SJSA1 (cell line): ENCODE data around the gene PRLHR. TPM values are rescaled to one million over a fixed set of nuclear protein-coding genes. Genes with fewer than 3 reads are reported as not detected.

Experiments used
- DNase-seq, 2 experiments: peaks; one replicate each; pipeline ENCODE4 v3.0.0-alpha.2; 2015 to 2020; ENCODE audit warnings: low spot score in 2 of 2, low read depth in 1 of 2
- H3K27ac ChIP-seq: fragments of 250-450 bp; sonication (Bioruptor Pico); 2 replicates; pipeline ENCODE4 v1.5.1; 2020; ENCODE audit warnings: mild to moderate bottlenecking, moderate library complexity
- H3K27me3 ChIP-seq: fragments of 250-450 bp; sonication (Bioruptor Pico); replicated peaks from 2 replicates; pipeline ENCODE4 v1.5.1; 2020; ENCODE audit warnings: mild to moderate bottlenecking, moderate library complexity
- H3K36me3 ChIP-seq: fragments of 250-450 bp; sonication (Bioruptor Pico); 2 replicates; pipeline ENCODE4 v1.5.1; 2020; ENCODE audit warnings: mild to moderate bottlenecking
- H3K4me1 ChIP-seq: fragments of 250-450 bp; sonication (Bioruptor Pico); replicated peaks from 2 replicates; pipeline ENCODE4 v1.6.1; 2021; ENCODE audit warnings: mild to moderate bottlenecking
- H3K4me3 ChIP-seq: fragments of 250-450 bp; sonication (Bioruptor Pico); 2 replicates; pipeline ENCODE4 v1.5.1; 2020; ENCODE audit warnings: mild to moderate bottlenecking
- H3K9me3 ChIP-seq: fragments of 250-450 bp; sonication (Bioruptor Pico); replicated peaks from 2 replicates; pipeline ENCODE4 v1.5.1; 2020; ENCODE audit warnings: mild to moderate bottlenecking
- total RNA-seq: library from RNA; depleted of rRNA; stranded (reverse); fragments of >200 nt; shearing (Covaris generic); gene quantifications from 2 replicates; pipeline ENCODE4 v1.2.3, GENCODE V29; 2014

The PRLHR gene
- total RNA-seq, 1 experiment from 2014 or later: not detected

DNA sequence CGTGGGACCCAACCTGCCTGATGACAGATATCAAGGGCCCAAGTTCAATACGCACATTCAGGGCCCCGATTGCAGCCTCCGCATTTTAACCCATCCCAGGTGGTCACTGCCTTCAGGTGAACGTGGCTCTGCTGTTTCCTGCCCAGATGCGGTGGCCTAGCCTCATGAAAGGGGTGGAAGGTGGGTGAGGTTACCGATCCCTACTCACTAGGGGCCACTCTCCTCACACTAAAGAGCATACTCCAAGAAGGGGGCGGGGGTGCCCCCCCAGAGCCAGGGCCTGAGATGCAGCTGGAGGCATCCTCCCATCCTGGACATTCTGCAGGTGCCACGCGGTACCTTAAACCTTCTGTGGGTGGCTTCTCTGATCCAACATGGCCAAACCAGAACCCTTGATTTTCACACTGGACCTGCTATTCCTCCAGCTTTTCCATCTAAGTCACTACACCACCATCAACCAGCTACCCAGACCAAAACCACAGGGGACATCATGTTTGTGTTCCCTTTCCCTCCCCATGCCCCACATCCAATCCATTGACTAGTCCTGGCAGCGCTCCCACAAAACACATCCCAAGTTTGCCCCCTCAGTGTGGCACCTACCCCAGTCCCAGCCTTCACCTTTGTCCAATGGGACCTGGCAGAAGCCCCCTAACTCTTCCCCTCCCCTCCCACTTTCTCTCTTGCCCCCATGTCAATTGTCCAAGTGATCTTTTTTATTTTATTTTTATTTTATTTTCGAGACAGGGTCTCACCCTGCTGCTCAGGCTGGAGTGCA lies 30.0 kb downstream of the PRLHR start:
- 0 out of 2 replicates have a peak, but pooled peaks cover 2% of the 10 kb centered on the region for H3K27me3 ChIP-seq
- H3K4me3 ChIP-seq: no peak overlapping the region

GRCh38 chr10:118564652-118565051 lies 30.8 kb downstream of the PRLHR start:
- DNase-seq: no peak

More for the DNA sequence above, 30.0 kb downstream of the PRLHR start:
- Histone ChIP-seq H3K4me1 (no peaks in the 10 kb centered on the region), H3K9me3 (no peaks in the 10 kb centered on the region), H3K36me3 (no peaks in the 10 kb centered on the region), H3K27ac (no peak overlapping the region)
- DNase-seq: no peak

DNA sequence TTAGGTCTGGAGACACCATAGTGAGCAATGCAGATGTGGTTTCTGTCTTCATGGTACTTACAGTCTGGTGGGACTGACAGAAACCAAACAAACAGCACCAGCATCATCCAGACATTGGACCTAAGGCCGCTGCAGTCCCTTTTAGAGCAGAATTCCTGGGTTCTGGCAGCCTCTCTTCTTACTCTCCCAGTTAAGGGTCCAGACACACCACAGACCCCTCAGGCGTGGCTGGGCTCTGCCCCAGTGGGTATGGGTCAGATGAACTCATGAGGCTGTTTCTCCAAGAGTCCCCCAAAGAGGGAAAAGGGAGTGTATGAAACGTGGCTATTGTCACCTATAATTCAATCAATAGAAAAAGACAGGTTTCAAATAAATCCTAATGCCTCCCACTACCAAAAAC lies 31.3 kb downstream of the PRLHR start:
- Histone ChIP-seq H3K4me1 (no peaks in the 10 kb centered on the region), H3K9me3 (no peaks in the 10 kb centered on the region), H3K4me3 (no peak overlapping the region), H3K27me3 (peaks cover 2% of the 10 kb centered on the region; the same call in 1 of the 2 replicates), H3K27ac (no peak overlapping the region), H3K36me3 (no peaks in the 10 kb centered on the region)
- no peak for DNase-seq

More at GRCh38 chr10:118564652-118565051, 30.8 kb downstream of the PRLHR start:
- no peaks in the 10 kb centered on the region for H3K4me1 ChIP-seq
- peaks cover 2% of the 10 kb centered on the region; the same call in 1 of the 2 replicates for H3K27me3 ChIP-seq
- H3K36me3 ChIP-seq: no peaks in the 10 kb centered on the region
- no peak overlapping the region for H3K27ac ChIP-seq
- H3K4me3 ChIP-seq: no peak overlapping the region
- no peaks in the 10 kb centered on the region for H3K9me3 ChIP-seq

- no peak for DNase-seq
- no peak overlapping the region for H3K4me3 ChIP-seq
- H3K9me3 ChIP-seq: no peaks in the 10 kb centered on the region
- no peaks in the 10 kb centered on the region for H3K36me3 ChIP-seq
- no peaks in the 10 kb centered on the region for H3K4me1 ChIP-seq
- peaks cover 2% of the 10 kb centered on the region; the same call in 1 of the 2 replicates for H3K27me3 ChIP-seq
- H3K27ac ChIP-seq: no peak overlapping the region
Measured at GRCh38 chr10:118563373-118563890, 32.0 kb downstream of the PRLHR start.

DNA sequence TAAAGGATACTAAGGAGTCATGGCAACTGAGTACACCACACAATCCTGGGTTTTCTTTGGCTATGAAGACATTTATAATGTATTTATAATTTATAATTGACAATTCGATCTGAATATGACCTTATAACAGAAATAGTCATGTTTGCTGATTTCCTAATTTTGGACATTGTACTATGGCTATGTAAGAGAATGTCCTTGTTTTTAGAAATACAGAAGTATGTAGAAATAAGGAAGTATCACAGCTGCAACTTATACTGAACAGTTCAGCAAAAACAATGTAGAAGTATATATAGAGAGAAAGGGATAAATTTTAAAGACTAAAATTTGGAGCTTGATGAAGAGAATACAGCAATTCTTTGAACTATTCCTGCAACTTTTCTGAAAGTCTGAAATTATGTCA lies 32.6 kb downstream of the PRLHR start:
- DNase-seq: no peak
- no peak overlapping the region for H3K4me3 ChIP-seq
- H3K27me3 ChIP-seq: peaks cover 2% of the 10 kb centered on the region; the same call in 1 of the 2 replicates
- H3K9me3 ChIP-seq: no peaks in the 10 kb centered on the region
- no peak overlapping the region for H3K27ac ChIP-seq
- H3K4me1 ChIP-seq: no peaks in the 10 kb centered on the region
- H3K36me3 ChIP-seq: no peaks in the 10 kb centered on the region

GRCh38 chr10:118557946-118558345 lies 37.5 kb downstream of the PRLHR start:
- no peak for DNase-seq
- no peaks in the 10 kb centered on the region for H3K9me3 ChIP-seq
- peaks cover 7% of the 10 kb centered on the region; the same call in 1 of the 2 replicates for H3K27me3 ChIP-seq
- H3K4me3 ChIP-seq: no peak overlapping the region
- H3K36me3 ChIP-seq: no peaks in the 10 kb centered on the region
- H3K27ac ChIP-seq: no peak overlapping the region
- no peaks in the 10 kb centered on the region for H3K4me1 ChIP-seq

DNA sequence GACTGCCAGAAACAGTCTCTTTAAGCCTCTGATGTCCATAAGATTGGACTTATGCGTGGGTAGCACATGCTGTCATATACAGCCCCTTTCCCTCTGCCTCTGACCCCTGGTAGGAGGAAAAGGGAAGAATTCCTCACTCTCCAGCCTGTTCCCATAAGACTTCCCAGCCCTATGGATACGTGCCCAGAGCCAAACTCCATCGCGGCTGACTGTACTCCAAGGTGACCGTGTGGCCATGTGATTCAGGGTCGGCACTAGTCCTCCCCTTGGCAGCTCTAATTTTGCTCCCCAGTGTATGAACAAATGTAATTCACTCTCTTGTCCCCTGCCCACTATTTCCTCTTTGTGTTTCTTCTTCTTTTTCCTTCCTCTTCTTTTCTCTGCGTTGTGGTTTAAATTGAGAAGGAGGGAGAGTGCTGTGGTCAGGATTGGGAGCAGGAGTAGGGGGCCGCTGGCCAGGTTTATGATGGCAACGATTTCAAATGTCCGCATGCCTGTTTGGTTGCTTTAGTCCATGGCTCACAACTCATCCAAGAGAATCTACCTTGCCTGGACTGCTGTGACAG lies 43.8 kb downstream of the PRLHR start:
- peaks cover 8% of the 10 kb centered on the region; the same call in 1 of the 2 replicates for H3K27me3 ChIP-seq
- no peak overlapping the region for H3K4me3 ChIP-seq
- no peaks in the 10 kb centered on the region for H3K4me1 ChIP-seq
- H3K9me3 ChIP-seq: no peaks in the 10 kb centered on the region
- H3K36me3 ChIP-seq: no peaks in the 10 kb centered on the region
- no peak for DNase-seq
- H3K27ac ChIP-seq: no peak overlapping the region

- Histone ChIP-seq H3K4me1 (no peaks in the 10 kb centered on the region), H3K4me3 (no peak overlapping the region), H3K27me3 (peaks cover 8% of the 10 kb centered on the region), H3K36me3 (no peaks in the 10 kb centered on the region), H3K27ac (no peak overlapping the region), H3K9me3 (no peaks in the 10 kb centered on the region)
- DNase-seq: no peak
Measured at GRCh38 chr10:118547282-118547681, 48.2 kb downstream of the PRLHR start.

- peaks cover 8% of the 10 kb centered on the region for H3K27me3 ChIP-seq
- no peaks in the 10 kb centered on the region for H3K4me1 ChIP-seq
- DNase-seq: no peak
- no peaks in the 10 kb centered on the region for H3K9me3 ChIP-seq
- H3K27ac ChIP-seq: no peak overlapping the region
- H3K36me3 ChIP-seq: no peaks in the 10 kb centered on the region
- no peak overlapping the region for H3K4me3 ChIP-seq
Measured at GRCh38 chr10:118546479-118546878, 49.0 kb downstream of the PRLHR start.

DNA sequence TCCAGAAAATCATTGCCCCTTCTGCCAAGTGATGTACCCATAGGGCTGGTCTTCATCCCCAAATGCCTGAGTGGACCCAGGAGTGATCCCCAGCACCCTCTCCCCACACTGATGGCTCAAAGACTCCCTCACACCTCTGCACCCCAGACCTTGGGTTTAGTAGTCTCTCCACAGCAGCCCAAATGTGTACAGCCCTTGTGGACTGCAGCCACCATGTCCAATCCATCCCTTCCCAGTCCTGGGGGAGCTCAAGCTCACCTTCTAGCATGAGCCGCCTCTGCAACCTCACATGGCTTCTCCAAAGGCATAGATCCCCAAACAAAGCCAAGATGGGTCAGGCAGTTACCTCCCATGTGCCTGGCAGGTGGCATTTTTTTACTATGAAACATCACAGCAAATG lies 50.1 kb downstream of the PRLHR start:
- H3K4me3 ChIP-seq: no peak overlapping the region
- no peaks in the 10 kb centered on the region for H3K9me3 ChIP-seq
- H3K36me3 ChIP-seq: no peaks in the 10 kb centered on the region
- no peak for DNase-seq
- H3K4me1 ChIP-seq: no peaks in the 10 kb centered on the region
- H3K27me3 ChIP-seq: peaks cover 10% of the 10 kb centered on the region
- no peak overlapping the region for H3K27ac ChIP-seq

DNA sequence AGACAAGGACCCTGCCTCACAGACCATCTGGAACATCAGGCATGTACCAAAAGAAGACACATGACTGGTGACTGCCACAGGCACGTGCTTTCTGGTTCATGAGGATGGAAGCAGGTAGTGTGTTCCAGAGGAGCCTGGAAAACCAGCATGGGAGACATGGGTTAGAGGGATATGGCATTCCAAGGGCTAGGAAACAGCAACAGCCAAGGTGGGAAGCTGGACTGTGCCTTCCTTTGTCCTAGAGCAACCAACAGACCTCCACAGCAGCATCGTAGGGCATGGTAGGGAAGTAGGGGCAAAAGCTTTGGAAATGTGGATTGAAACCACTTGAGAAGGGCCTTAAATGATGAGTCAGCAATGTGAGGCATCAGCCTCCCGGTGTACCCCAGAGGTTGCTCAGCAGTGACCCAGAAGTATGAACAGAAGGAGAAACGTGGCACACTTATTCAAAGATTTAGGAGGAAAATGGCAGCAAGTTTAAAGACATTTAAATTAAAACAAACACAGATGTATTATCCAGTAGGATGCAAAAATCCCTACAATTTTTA lies 51.0 kb downstream of the PRLHR start:
- Histone ChIP-seq H3K27me3 (peaks cover 13% of the 10 kb centered on the region), H3K27ac (no peak overlapping the region), H3K4me3 (no peak overlapping the region), H3K36me3 (no peaks in the 10 kb centered on the region), H3K9me3 (no peaks in the 10 kb centered on the region), H3K4me1 (no peaks in the 10 kb centered on the region)
- DNase-seq: no peak

GRCh38 chr10:118543714-118544400 lies 51.6 kb downstream of the PRLHR start:
- no peaks in the 10 kb centered on the region for H3K36me3 ChIP-seq
- peak in 1 of 2 experiments; percentile 11 for DNase-seq

GRCh38 chr10:118542745-118543144 lies 52.7 kb downstream of the PRLHR start:
- no peaks in the 10 kb centered on the region for H3K36me3 ChIP-seq
- H3K4me1 ChIP-seq: no peaks in the 10 kb centered on the region
- no peaks in the 10 kb centered on the region for H3K9me3 ChIP-seq
- no peak overlapping the region for H3K27ac ChIP-seq
- H3K27me3 ChIP-seq: peaks cover 13% of the 10 kb centered on the region
- no peak for DNase-seq
- no peak overlapping the region for H3K4me3 ChIP-seq

More at GRCh38 chr10:118543714-118544400, 51.6 kb downstream of the PRLHR start:
- Histone ChIP-seq H3K9me3 (no peaks in the 10 kb centered on the region), H3K4me1 (no peaks in the 10 kb centered on the region), H3K27ac (no peak overlapping the region), H3K4me3 (no peak overlapping the region), H3K27me3 (peaks cover 13% of the 10 kb centered on the region)
